Activated CD8-positive, alpha-beta T cell treated with anti-CD3 and anti-CD28 coated beads for 36 hours (primary cell): ENCODE data around the gene BCKDK. TPM values are rescaled to one million over a fixed set of nuclear protein-coding genes. Genes with fewer than 3 reads are reported as not detected.
A peak's percentile ranks its signal among the peaks of the same experiment; 100 is the strongest.

Source experiments
- ATAC-seq: fragments of 200-7000 bp; cut with Tn5 transposase; one replicate; pipeline ENCODE4 v1.10.0; 2021; ENCODE audit warnings: mild to moderate bottlenecking, moderate library complexity
- CTCF ChIA-PET: fragments of 350-600 bp; sonication (Branson Sonifier 250); formaldehyde crosslinking; loops from one replicate; lab custom pipeline; 2021; ENCODE audit warnings: antibody characterized with exemption; lab: Charles Lee
- POLR2A ChIA-PET: fragments of 350-600 bp; sonication (Branson Sonifier 250); formaldehyde crosslinking; loops from one replicate; lab custom pipeline; 2021; ENCODE audit warnings: antibody characterized with exemption; lab: Charles Lee
- DNase-seq: peaks from one replicate; pipeline ENCODE4 v3.0.0-alpha.2; 2020
- H3K27ac Mint-ChIP-seq: one replicate; pipeline ENCODE4 v1.8.0; 2021; ENCODE audit warnings: mild to moderate bottlenecking, mixed read lengths
- H3K27me3 Mint-ChIP-seq: one replicate; pipeline ENCODE4 v1.8.0; 2021; ENCODE audit warnings: mixed read lengths
- H3K36me3 Mint-ChIP-seq: one replicate; pipeline ENCODE4 v1.8.0; 2021; ENCODE audit warnings: low read depth, mixed read lengths
- H3K4me1 Mint-ChIP-seq: one replicate; pipeline ENCODE4 v1.8.0; 2021; ENCODE audit warnings: low read depth, mixed read lengths
- H3K4me3 Mint-ChIP-seq: one replicate; pipeline ENCODE4 v1.8.0; 2021; ENCODE audit warnings: mild to moderate bottlenecking, moderate library complexity, mixed read lengths
- H3K9me3 Mint-ChIP-seq: one replicate; pipeline ENCODE4 v1.8.0; 2021; ENCODE audit warnings: mixed read lengths
- CTCF ChIP-seq: fragments of 200-600 bp; IDR thresholded peaks from one replicate; pipeline ENCODE4 v1.8.0; 2022; ENCODE audit warnings: antibody characterized with exemption, mild to moderate bottlenecking
- intact Hi-C: fragments of 100-400 bp; cut with micrococcal nuclease; formaldehyde crosslinking; loops from one replicate; pipeline ENCODE4 v1.10.0; 2022
- total RNA-seq, 2 experiments: library from RNA; stranded (reverse); gene quantifications; one replicate each; pipeline ENCODE4 v1.2.3, GENCODE V29; 2021

BCKDK gene
- total RNA-seq, 2 experiments from 2014 or later: 55.1 to 58.7 TPM

- H3K27me3 Mint-ChIP-seq: no peaks in the 10 kb centered on the region
- DNase-seq (no peak), ATAC-seq (no peak)
- POLR2A ChIA-PET: interaction anchor here (0.7 to 1.0 kb wide), 2 partner anchors 19 to 40 kb away, joined by 3 to 6 read pairs; partner anchors contain the start of genes VKORC1, ZNF646 and ZNF668
- TF ChIP-seq CTCF: no peak
- no peaks in the 10 kb centered on the region for H3K9me3 Mint-ChIP-seq
- peaks cover 28% of the 10 kb centered on the region for H3K4me1 Mint-ChIP-seq
- H3K36me3 Mint-ChIP-seq: peaks cover 18% of the 10 kb centered on the region
- H3K4me3 Mint-ChIP-seq: no peak overlapping the region
- intact Hi-C loops: loop anchor here (10.0 kb wide), 1 partner anchor 61 kb away; no protein-coding TSS in a partner anchor
- CTCF ChIA-PET: interaction anchor here (2.9 kb wide), 1 partner anchor 29 kb away, joined by 10 read pairs; no protein-coding TSS in a partner anchor
- H3K27ac Mint-ChIP-seq: peak overlapping the region; percentile 78
Observed at GRCh38 chr16:31113121-31114120, 5.2 kb downstream of the BCKDK start.

- H3K36me3 Mint-ChIP-seq: peaks cover 21% of the 10 kb centered on the region
- ATAC-seq (no peak), DNase-seq (no peak)
- intact Hi-C loops: loop anchor here (10.0 kb wide), 1 partner anchor 60 kb away; no protein-coding TSS in a partner anchor
- H3K9me3 Mint-ChIP-seq: no peaks in the 10 kb centered on the region
- no peak overlapping the region for H3K4me3 Mint-ChIP-seq
- peak overlapping the region; percentile 55 for H3K27ac Mint-ChIP-seq
- ChIA-PET POLR2A (interaction anchor here (0.7 to 1.0 kb wide), 2 partner anchors 20 to 70 kb away, joined by 3 to 4 read pairs; partner anchors contain the start of gene VKORC1), CTCF (interaction anchor here (2.9 kb wide), 1 partner anchor 28 kb away, joined by 10 read pairs; no protein-coding TSS in a partner anchor)
- peaks cover 33% of the 10 kb centered on the region for H3K4me1 Mint-ChIP-seq
- H3K27me3 Mint-ChIP-seq: no peaks in the 10 kb centered on the region
- no peak for TF ChIP-seq CTCF
Observed at GRCh38 chr16:31114468-31114867, 6.3 kb downstream of the BCKDK start.

GRCh38 chr16:31117384-31118222 lies 9.4 kb downstream of the BCKDK start, which contains the start of gene KAT8:
KAT8 (plus strand) TSS chr16:31117664; CDS start chr16:31117682, 18 bp downstream.
- intact Hi-C loops: loop anchor here (10.0 kb wide), 1 partner anchor 57 kb away; no protein-coding TSS in a partner anchor
- peak; percentile 95 for ATAC-seq
- H3K36me3 Mint-ChIP-seq: peaks cover 25% of the 10 kb centered on the region

More at GRCh38 chr16:31117384-31118222, 9.4 kb downstream of the BCKDK start, which contains the start of gene KAT8:
- peak; percentile 99 for DNase-seq
- Mint-ChIP-seq H3K4me3 (peak within 1 kb of the TSS; percentile 87), H3K27ac (peak within 1 kb of the TSS; percentile 86), H3K27me3 (no peaks in the 10 kb centered on the region), H3K9me3 (no peaks in the 10 kb centered on the region), H3K4me1 (peaks cover 23% of the 10 kb centered on the region)
- TF ChIP-seq CTCF: no peak
- ChIA-PET POLR2A (interaction anchor here (0.6 to 2.5 kb wide), 15 partner anchors 9 to 159 kb away, joined by 3 to 13 read pairs (median 5); partner anchors contain the start of genes BCKDK, FUS, PRSS8 and ZNF646), CTCF (interaction anchor here (0.6 to 2.7 kb wide), 4 partner anchors 25 to 164 kb away, joined by 3 to 16 read pairs (median 3); no protein-coding TSS in a partner anchor)
